GM21447 (cell line): ENCODE results near the gene HIGD1A.

Source experiments
- ATAC-seq: cut with Tn5 transposase; IDR thresholded peaks from one replicate; pipeline ENCODE4 v1.9.1; 2021; ENCODE audit not compliant: unreplicated experiment

Gene HIGD1A

GRCh38 chr3:42741796-42742195 is 62.5 kb downstream of the HIGD1A start:
- ATAC-seq, result no peak

DNA sequence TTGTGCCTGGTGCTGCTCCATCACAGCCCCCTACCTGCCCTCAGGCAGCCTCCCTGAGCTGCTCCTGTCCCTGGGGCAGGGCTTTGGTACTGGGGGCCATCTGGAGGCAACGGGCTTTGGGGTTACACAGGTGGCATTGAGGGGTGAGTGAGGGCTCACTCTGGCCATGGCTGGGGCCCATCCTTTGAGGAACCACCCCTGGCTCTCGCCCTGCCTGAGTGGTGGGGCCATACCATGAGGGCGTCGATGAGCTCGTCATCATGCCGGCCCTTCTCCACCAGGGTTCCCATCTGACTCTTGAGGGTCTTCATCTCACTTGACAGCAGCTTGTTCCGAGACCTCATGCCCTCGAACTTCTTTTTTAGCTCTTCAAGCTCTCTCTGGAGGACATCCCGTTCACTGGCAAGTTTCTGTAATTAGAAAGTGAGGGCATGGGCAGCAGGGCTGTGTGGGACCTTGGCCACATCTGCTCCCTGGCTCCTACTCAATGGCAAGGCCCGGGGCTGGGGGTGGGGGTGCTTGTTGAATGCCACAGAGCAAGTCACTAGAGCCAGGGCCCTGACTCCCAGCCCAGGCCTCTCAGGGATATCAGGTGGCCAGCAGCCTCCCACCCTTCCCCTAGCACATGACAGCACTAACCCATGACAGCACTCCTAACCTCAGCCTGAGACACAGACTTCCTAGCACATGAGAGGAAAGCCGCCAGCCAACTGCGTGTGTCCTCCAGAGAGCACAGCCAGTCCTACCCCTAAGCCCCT is 64.7 kb downstream of the HIGD1A start:
- ATAC-seq, result no peak

DNA sequence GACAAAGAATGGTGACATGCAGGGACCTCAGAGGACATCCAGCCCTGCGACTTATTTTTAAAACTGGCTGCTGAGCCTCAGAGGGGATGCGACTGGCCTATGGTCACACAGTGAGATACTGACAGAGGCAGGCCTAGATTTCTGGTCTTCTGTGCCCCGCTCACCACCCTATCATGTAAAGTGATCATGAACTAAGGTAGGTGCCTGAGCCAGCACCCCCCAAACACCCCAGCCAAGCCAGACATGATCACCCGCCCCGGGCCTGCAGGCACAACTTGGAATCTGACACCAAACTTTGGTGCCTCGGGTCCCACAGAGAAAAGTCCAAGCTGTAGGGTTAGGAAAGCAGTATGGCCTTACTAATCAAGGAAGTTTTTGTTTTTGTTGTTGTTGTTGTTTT is 67.8 kb downstream of the HIGD1A start:
- ATAC-seq, result no peak

DNA sequence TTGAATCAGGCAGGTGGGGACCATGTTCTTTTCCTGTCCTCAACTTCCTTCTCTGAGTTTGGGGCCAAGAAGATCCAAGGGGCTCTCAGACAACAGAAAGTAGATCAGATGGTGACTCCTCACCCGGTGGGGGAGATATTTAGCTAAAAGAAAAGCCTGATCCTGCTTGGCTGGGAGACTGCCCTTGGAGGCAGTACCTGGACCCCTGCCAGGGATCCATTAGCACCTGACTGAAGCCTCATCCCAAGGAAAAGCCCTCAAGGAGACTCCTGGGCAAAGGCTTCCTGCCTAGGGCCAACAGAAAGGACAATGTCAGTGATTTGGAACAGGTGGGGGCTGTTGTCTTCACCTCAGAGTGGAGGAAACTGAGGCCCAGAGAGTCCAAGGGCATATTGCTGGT is 68.2 kb downstream of the HIGD1A start:
- no peak for ATAC-seq

GRCh38 chr3:42735615-42736014 is 68.7 kb downstream of the HIGD1A start:
- no peak for ATAC-seq

DNA sequence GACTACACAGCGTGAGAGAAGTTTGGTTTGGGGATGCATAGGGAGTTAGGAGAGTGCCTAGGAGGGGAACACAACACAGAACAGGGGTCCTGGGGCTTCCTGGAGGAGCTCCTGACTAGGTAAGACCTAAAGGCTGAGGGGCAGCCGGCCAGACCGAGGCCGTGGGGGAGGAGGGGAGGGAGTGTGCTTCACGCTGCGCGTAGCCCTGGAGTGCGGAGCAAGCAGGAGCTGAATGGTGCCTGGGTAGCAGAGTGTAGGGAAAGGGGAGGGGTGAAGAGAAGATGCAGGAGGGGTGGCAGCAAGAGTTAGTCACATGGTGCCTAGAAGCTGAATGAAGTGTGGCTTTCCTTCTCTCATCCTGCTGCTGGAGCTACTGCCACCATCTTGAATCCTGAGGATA is 69.3 kb downstream of the HIGD1A start:
- no peak for ATAC-seq

- ATAC-seq, result no peak
Observed at GRCh38 chr3:42734263-42734860, 69.9 kb downstream of the HIGD1A start.

DNA sequence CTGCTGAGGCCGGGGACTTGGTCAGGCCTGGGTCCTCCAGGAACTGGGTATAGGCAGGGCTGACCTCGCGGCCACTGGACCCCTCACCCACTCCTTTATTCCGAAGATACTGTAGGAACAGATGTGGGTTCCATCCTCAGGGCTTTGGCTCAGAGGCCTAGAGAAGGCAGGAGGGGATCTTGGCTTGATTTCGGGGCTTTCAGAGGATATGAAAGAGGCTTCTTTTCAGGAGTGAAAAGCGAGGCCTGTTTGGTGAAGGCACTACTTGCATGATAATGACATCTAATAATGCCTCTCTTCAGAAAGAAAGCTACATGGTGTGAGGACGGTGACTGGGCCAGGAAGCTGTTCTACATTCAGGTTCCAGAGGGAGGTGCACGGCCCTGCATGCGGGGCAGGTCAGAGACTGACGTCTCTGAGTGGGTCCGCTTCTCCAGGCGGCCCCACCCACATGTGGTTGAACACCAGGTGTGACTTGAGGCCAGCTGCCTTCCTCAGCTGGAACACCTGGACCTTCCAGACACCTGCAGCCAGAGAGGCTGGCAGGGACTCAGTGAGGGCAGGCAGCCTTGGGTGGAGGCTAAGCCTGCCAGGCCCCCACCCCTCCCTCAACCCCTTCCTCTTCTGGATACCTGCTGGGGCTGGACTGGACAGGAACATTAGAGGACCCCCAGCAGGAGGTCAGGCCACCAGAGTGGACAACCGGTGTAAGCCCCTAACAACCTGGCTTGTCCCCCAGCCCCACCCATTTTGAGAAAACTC is 70.6 kb downstream of the HIGD1A start:
- ATAC-seq, result no peak
